Activated CD8-positive, alpha-beta memory T cell treated with anti-CD3 and anti-CD28 coated beads, Interleukin-2, amount 50 U/mL, for 48 hours (primary cell): ENCODE results near the gene TSPAN17.

Experiments used
- DNase-seq: peaks from one replicate; pipeline ENCODE4 v3.0.0-alpha.2; 2020

Gene TSPAN17

GRCh38 chr5:176624142-176624541 lies 23.1 kb upstream of the TSPAN17 start:
- DNase-seq: no peak

DNA sequence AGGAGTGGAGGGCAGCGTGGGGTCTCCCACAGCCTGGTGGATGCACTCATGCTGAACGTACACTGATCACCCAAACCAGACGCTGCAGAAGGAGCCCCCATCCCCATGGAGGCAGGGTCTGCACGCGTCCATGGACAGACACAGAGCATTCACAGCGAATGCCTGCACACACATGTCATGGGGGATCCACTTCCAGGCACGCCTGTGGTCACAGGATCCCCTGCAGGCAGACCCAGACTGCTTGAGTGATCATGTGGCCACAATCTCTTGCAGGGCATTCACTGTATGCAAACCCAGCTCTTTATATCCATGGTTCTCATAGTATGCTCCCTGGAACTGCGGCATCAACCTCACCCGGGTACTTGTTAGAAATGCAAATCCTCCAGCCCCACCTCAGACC lies 22.3 kb upstream of the TSPAN17 start:
- no peak for DNase-seq

DNA sequence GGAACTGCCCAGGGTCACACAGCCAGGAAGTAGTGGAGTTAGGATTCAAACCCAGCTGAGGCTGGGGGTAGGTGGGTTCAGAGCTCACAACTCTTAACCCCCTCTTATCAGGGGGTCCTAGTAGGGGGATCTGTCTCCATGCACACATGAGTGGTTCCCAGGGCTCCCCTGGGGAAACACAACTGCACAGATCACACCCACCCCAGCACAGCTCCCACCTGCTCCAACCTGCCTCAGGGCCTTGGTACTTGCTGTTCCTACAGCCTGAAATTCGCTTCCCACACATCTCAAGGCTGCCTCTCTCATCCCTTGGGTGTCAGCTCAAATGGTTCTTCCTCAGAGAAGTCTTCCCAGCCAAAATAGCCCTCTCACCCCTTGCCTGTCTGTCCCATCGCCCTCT lies 21.8 kb upstream of the TSPAN17 start:
- DNase-seq: no peak

- DNase-seq: no peak
Measured at GRCh38 chr5:176625966-176626875, 21.1 kb upstream of the TSPAN17 start.

DNA sequence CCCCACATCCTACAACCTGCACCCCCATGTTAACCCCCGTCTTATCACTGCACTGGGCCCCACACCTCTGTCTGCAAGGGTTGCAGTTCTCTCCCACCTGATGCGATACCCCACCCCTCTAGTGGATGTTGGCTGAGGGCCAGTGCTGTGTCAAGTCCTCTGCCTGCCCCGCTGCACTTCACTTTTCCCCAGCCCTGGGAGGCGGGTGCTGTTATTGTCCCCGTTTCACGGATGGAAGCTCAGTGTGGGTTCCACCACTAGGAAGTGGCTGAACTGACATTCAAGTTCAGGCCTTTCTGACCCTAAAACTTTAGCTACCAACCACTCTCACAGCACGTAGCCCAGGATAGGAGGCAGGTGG lies 20.4 kb upstream of the TSPAN17 start:
- no peak for DNase-seq

GRCh38 chr5:176627582-176627981 lies 19.7 kb upstream of the TSPAN17 start:
- DNase-seq: no peak

- DNase-seq: no peak
Measured at GRCh38 chr5:176628406-176629228, 18.7 kb upstream of the TSPAN17 start.

DNA sequence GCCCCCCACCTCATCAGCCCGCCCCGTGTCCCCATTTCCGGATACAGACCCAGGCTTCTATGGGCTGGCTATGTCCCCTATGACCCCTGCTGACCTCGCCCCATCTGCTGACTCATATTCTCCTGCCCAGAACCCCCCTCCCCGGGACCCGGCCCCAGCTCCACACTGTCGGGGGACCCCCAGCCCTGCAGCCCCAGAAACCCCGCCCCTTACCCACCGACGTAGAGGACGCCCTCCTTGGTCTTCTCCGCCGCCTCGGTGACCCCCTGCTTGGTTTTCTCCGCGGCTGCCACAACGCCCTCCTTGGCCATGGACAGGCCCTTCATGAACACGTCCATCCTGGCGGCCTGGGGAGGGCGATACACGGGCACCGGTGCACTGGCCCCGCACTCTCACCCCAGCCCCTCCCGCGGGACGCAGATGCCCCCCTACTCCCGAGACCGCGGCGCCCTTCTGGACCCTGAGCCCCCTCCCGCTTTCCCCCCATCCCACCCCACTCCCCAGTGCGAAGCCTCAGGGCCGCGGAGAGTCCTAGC lies 17.9 kb upstream of the TSPAN17 start:
- DNase-seq: no peak

DNA sequence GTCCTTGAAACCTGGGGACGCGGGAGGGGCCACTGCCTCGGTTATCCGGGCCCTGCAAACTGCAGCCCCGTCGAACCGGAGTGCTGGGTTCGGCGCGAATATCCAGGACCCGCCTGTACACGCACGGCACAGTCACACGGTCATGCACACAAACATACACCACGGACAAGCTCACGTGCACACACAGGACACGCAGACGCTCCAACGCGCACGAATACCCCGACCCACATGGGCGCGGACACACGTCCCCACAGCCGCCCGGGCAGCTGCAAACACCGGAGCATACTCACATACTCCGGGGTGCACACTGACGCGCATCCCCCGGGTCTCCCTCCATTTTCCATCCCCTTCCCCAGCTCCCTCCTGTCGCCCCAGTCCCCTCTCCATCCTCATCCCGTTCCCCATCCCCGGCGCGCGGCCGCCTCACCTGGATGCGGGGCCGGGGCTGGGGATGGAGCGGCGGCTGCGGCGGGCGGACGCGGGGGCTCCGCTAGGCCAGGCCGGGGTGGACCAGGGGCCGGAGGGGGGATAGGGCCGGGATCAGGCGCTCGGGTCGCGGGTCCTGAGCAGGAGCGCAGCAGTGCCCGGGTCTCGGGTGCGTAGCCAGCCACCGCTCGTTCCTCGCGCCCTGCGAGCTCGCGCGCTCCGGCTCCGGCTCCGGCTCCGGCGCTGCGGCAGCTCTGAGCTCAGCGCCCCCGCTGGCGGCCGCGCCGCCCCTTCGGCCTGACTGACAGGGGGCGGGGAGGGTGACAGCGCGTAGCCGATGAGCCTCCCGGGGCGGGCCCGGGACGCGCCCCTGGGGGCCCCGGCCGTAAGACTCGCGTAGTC lies 17.2 kb upstream of the TSPAN17 start, which contains the start of the genes EIF4E1B and SNCB:
Gene EIF4E1B, plus strand, starts transcription at position 823 of the 828 bp plus-strand sequence. CDS start 12,113 bp downstream, outside the sequence.
Gene SNCB, minus strand, starts transcription at position 682 of the 828 bp plus-strand sequence. CDS start 880 bp downstream, outside the sequence.
- peak; percentile 84 for DNase-seq

- no peak for DNase-seq
Measured at GRCh38 chr5:176630681-176631222, 16.5 kb upstream of the TSPAN17 start.

DNA sequence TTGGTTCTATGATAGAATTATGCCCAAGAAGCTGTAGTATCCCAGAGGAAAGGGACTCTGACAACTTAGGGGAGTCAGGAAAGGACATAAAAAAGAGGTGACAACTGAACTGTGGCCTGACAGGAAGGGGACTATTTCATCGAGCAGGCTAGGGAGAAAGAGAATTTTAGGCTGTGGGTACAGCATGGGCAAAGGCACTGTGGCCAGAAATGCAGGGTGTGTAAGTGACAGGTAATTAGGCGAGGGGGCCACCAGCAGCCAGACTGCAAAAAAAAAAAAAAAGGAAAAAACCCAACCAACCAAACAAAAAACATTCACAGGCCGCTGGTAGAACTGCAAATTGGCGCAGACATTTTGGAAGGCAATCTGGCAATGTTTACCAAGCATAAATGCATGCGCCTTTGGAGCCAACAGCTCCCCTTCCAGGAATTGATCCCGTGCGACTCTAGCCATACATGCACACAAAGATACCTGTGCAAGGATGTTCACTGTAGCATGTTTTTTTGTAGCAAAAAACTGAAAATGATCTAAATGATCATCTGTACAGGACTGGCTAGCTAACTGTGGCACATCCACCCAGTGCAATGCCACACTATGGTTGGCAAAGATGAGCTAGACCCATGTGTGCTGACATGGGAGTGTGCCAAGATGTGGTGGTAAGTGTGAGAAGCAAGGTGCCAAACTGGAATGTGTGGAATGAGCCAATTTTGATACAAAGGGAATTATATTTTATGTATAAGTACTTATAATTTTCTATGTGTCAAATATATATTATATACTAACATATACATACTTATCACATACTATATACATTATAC lies 15.7 kb upstream of the TSPAN17 start:
- DNase-seq: no peak

DNA sequence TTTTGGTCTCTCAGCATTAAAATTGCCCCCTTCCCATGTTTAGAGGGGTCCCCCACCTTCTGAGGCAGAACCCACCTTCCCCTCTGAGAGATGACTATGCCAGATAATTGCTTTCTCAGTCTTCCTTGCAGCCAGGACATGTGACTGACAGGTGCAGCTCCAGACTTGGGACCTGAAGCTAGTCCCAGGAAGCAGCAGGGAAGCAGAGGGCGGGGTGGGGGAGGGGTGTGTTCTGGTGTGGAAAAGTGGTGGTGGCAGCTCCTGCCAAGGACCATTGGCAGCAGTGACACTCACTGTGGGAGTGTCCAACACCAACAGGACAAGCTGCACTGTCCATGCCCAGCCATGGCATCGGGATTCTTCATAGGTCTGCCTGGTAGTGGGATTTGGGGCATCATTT lies 14.5 kb upstream of the TSPAN17 start:
- DNase-seq: no peak

DNA sequence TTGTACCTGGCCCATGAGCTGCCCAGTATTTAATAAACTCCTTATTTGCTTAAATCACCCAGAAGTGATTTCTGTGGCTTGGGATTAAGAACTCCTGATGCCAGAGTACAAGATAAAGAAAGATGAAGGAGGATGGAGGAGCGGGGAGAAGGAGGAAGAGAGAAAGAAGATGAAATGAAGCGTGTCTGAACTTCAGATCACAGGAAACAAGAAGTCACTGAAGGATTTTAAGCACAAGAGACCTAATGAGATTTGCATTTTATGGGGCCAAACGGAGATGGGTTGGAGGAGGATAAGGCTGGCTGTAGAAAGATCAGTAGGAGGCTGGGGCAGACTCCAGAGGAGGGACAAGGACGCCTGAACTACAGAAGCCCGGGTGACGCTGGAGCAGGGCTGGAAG lies 13.7 kb upstream of the TSPAN17 start:
- DNase-seq: no peak

- DNase-seq: no peak
Measured at GRCh38 chr5:176636426-176636825, 10.9 kb upstream of the TSPAN17 start.

DNA sequence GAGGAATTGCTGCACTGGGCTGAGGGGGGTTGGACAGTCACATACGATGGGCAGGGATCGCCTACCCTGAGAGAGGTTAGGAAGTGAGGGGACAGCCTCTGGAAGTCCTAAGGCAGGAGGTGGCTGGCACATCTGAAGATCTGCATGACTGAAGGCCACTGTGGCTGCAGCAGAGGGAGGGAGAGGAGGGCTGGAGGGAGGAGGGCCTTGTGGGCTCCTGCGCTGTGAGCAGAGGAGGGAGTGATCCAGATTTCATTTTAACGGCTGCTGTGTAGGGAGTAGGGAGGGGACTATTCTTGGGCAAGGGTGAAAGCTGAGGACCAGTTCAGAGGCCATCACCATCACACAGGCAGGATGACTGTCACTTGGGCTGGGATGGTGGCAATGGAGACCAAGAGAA lies 9.7 kb upstream of the TSPAN17 start:
- DNase-seq: no peak

- DNase-seq: no peak
Measured at GRCh38 chr5:176638437-176638836, 8.8 kb upstream of the TSPAN17 start.

DNA sequence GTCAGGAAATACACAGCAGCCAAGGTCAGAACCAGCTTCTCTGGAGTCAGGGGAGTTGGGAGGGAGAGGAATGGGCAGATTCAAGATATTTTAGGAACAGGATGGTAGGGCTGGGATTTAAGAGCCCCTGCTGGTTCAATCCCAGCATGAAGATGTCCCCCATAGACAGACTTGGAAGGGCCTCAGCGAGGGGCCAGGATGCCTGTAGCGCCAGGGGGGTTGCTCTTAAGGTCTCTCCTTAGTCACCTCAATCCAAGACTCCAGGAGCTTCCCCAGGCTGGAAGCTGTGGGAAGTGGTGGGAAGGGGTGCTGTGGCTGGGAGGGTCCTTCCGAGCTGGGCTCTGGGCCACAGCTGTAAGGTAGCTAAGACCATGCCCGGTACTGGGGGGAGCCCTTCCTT lies 8.1 kb upstream of the TSPAN17 start:
- no peak for DNase-seq

DNA sequence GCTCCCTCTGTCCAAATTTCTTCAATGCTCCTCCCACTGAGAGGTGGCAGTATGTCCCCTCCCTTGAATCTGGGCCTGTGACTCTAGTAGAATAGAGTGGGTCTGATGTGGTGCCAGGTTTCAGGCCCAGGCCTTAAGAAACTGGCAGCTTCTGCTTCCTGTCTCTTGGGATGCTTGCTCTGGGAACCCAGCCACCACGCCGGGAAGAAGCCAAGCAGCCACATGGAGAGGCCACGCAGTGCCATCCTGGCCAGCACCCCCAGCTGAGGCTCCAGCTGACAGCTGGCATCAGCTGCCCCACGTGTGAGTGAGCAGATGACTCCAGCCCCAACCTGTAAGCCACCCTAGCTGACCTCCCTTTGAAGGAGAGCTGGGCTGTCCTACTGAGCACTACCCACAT lies 7.3 kb upstream of the TSPAN17 start:
- DNase-seq: no peak

DNA sequence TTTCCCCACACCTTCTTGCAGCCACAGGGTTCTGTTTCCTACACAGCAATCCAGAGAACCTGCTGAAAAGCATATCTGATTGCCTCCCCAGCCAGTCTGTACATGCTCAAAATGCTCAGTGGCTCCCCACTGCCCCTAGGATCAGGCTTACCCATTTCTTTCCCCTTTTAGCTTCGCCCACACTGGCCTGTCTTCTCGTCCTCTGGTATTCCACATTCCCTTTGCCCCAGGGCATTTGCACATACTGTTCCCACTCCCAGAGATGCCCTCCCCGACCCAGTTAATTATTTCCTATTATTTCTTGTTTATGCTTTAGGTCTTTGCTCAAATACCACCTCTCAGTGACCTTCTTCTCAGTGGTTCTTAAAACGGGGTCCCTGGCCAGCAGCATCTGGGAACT lies 6.7 kb upstream of the TSPAN17 start:
- DNase-seq: no peak

DNA sequence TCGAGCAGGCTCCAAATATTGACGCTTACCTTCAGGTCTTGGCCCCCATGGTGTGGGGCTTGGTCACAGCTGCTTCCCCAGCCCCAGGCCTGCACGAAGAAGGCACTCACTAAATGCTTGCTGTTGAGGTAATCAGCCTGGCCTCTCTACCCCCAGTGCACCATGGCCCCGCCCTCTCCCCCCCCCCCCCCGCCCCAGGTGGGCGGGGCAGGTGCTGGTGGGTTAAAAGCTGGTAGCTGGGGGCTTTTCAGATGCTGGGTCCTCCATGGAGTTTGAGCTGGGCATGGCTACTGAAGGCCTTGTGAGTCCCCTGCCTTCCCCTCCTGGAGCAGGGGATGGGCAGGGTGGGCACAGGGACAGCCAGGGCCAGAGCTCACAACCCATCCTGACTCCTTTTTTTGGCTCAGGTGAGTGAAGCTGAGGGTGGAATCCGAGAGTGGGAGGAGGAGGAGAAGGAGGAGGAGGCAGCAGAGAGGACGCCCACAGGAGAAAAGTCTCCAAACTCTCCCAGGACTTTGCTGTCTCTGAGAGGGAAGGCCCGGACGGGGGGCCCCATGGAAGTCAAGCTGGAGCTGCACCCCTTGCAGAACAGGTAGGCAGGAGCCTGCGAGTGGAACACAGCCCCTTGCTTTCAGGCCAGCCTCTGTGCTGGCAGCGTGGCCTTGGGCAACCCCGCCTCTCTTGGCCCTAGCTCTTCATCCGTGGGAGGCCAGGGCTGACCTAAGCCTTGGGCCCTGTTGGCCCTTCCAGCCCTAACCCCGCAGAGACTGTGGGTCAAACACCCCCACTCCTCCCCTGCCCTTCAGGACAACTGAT lies 4.4 kb upstream of the TSPAN17 start:
- DNase-seq: no peak
